GM12864 (cell line): ENCODE data around the gene TRAPPC5.
A peak's percentile ranks its signal among the peaks of the same experiment; 100 is the strongest.

ENCODE experiments used
- DNase-seq: peaks from one replicate; pipeline ENCODE4 v3.0.0-alpha.2; 2011; ENCODE audit warnings: low read depth
- H3K4me3 ChIP-seq: 2 replicates; pipeline ENCODE4 v1.5.1; 2011; ENCODE audit warnings: mild to moderate bottlenecking, low read depth, low read length, control low read depth
- CTCF ChIP-seq: IDR thresholded peaks from 2 replicates; pipeline ENCODE4 v1.5.1; 2011; ENCODE audit warnings: low read depth, mild to moderate bottlenecking, moderate library complexity, low read length, control low read depth, inconsistent platforms; ENCODE audit errors: missing control alignments

TRAPPC5 gene

DNA sequence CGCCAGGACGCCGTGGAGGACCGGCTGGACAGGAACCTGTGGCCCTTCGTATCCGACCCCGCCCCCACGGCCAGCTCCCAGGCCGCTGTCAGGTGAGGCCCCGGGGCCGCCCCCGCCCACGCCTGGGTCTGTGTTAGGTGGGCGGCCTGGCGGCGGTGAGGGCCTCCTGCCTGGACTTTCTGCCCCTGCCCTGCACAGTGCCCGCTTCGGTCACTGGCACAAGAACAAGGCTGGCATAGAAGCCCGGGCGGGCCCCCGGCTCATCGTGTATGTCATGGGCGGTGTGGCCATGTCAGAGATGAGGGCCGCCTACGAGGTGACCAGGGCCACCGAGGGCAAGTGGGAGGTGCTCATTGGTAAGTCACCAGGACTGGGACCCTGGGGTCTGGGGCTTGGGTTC is 33.5 kb upstream of the TRAPPC5 start:
- TF ChIP-seq CTCF, result no peak
- no peak for DNase-seq
- no peak overlapping the region for H3K4me3 ChIP-seq

DNA sequence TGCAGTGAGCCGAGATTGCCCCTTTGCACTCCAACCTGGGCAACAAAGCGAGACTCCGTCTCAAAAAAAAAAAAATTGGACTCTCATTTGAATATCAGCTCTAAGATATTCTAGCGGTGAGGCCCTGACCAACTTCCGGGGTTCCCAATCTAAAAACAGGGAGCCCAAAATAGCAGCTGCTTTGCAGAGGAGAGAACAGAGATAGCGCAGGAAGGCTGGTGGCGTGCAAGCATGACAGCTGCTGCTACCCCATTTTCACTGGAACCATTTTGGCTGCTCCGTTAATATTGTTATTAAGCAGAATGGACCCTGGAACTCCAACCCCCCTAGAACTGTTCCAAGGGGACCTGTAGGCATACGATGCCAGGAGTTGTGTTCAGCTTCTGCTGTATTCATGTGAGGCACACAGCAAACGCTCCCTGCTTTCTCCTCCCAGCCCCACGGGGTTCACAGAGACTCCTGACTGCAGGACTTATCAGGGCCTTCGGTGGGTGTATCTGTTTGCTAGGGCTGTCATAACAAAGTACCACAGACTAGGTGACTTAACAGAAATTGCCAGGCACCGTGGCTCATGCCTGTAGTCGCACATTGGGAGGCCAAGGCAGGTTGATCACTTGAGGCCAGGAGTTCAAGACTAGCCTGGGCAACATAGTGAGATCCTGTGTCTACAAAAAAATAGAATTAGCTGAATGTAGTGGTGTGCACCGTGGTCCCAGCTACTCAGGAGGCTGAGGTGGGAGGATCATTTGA is 32.2 kb upstream of the TRAPPC5 start:
- no peak for DNase-seq
- no peak for TF ChIP-seq CTCF
- no peak overlapping the region for H3K4me3 ChIP-seq

GRCh38 chr19:7650148-7650547 is 30.5 kb upstream of the TRAPPC5 start:
- DNase-seq, result no peak
- TF ChIP-seq CTCF, result no peak
- no peak overlapping the region for H3K4me3 ChIP-seq

- peak overlapping the region; percentile 44 for H3K4me3 ChIP-seq
- peak; percentile 57 for DNase-seq
- TF ChIP-seq CTCF, result peak; percentile 91
Measured at GRCh38 chr19:7652061-7652641, 28.5 kb upstream of the TRAPPC5 start.

DNA sequence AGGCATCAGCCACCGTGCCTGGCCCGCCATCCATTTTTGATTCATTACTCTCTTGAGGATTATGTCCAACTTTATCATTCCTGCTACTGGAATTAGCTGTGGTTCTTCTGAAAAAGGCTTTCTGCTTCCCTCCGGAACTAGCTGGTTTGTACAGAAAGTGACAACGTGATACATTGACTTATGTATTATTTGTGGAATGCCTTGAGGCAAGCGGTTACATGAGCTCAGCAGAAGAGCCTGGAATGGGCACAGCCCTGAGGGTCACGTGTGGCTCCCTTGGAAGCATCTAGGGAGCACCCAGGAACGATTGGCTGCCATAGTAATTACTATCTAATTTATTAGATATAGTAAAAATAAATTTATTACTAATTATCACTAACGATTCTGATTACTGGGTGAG is 26.2 kb upstream of the TRAPPC5 start:
- no peak for TF ChIP-seq CTCF
- DNase-seq, result no peak
- H3K4me3 ChIP-seq, result no peak overlapping the region

- DNase-seq, result no peak
- no peak overlapping the region for H3K4me3 ChIP-seq
- no peak for TF ChIP-seq CTCF
Measured at GRCh38 chr19:7655581-7655980, 25.1 kb upstream of the TRAPPC5 start.
